ENCODE measurements around the gene ENHO. TPM values are rescaled to one million over a fixed set of nuclear protein-coding genes. Genes with fewer than 3 reads are reported as not detected.
A peak's percentile ranks its signal among the peaks of the same experiment; 100 is the strongest.
"Not testable (repeated sequence)": the region's sequence is repeated elsewhere in the genome, so short reads cannot be mapped to it uniquely, and the experiment has no call there.

The ENHO gene
- total and polyA plus RNA-seq, 4 donors = 32.7 to 219 (median 128) TPM

DNA sequence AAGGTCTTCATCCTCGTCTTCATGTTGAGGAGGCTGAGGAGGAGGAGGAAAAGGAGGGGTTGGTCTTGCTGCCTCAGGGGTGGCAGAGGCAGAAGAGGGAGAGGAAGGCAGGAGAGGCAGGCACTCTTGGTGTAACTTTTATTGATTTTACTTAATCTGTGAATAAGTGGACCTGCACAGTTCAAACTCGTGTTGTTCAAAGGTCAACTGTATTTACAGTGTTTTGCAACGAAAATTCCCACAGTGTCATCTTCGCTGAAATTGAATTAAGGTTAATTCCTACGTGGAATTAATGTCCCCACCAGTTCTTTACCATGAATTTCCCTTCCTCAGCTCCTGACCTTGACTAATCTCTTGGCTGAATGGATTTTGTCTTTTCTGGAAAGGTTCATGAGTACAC is 21.2 kb upstream of the ENHO start:
- H3K27ac ChIP-seq (ENCODE audit: low read depth, low read length) = no peak overlapping the region
- WGBS (ENCODE audit: insufficient coverage) = 83% methylated on average over 3 of the region's 5 CpGs
- H3K4me3 ChIP-seq (ENCODE audit: low read depth, low read length) = no peak overlapping the region
- H3K36me3 ChIP-seq (ENCODE audit: control insufficient read depth, insufficient read depth, low read length) = no peaks in the 10 kb centered on the region
- H3K27me3 ChIP-seq (ENCODE audit: control insufficient read depth, insufficient read depth, low read length) = no peaks in the 10 kb centered on the region
- H3K4me1 ChIP-seq (ENCODE audit: control insufficient read depth, insufficient read depth, low read length) = peaks cover 28% of the 10 kb centered on the region
- no peaks in the 10 kb centered on the region for H3K9me3 ChIP-seq (ENCODE audit: control insufficient read depth, insufficient read depth, low read length)
- no peak for DNase-seq (ENCODE audit: low read depth in 4 of 6, low spot score in 6 of 6)

DNA sequence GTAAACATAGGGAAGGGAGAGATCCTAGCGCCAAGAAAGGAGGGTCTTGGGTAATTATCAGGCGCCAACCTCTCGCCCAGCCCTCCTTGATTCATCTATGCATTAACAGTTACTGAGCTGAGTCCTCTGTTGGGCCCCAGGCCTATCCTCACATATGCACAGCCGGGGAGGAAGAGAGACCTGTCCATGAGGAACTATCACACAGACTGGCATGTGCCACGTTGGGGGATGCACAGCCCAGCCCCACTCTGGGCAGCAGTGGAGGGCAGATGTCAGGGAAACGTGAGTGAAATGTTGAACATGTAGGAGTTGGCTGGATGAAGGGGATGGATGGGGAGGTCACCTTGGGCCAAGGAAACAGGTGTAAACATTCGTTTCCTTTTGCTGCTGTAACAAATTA is 18.8 kb upstream of the ENHO start:
- DNase-seq (ENCODE audit: low read depth in 4 of 6, low spot score in 6 of 6) = no peak
- H3K4me3 ChIP-seq (ENCODE audit: low read depth, low read length) = no peak overlapping the region

DNA sequence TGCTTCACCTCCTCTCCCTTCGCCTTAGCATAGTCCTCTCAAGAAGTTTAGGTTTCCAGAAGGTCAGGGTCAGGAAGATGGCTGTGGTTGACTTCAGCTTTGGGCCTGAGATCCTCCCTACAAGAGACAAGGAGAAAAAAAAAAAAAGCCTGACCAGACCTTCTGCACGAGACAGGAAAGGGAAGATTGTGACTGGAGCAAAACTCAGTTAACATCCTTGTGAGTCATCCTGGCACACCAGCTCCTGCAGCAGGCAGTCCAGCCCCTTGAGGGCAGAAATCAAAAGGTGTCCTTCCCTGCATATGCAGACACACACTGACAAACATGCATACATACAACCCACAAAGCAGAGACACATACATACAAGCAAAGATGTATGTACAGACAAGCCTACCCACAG is 18.0 kb upstream of the ENHO start:
- no peak for DNase-seq (ENCODE audit: low read depth in 4 of 6, low spot score in 6 of 6)
- H3K27ac ChIP-seq (ENCODE audit: low read depth, low read length) = no peak overlapping the region
- 100% methylated on average over 1 of the region's 2 CpGs for WGBS (ENCODE audit: insufficient coverage)
- no peaks in the 10 kb centered on the region for H3K36me3 ChIP-seq (ENCODE audit: control insufficient read depth, insufficient read depth, low read length)
- H3K4me3 ChIP-seq (ENCODE audit: low read depth, low read length) = no peak overlapping the region
- no peaks in the 10 kb centered on the region for H3K9me3 ChIP-seq (ENCODE audit: control insufficient read depth, insufficient read depth, low read length)
- no peaks in the 10 kb centered on the region for H3K27me3 ChIP-seq (ENCODE audit: control insufficient read depth, insufficient read depth, low read length)
- peaks cover 4% of the 10 kb centered on the region for H3K4me1 ChIP-seq (ENCODE audit: control insufficient read depth, insufficient read depth, low read length)

More for the DNA sequence above, 18.8 kb upstream of the ENHO start:
- Histone ChIP-seq H3K27ac (ENCODE audit: low read depth, low read length) (no peak overlapping the region), H3K9me3 (ENCODE audit: control insufficient read depth, insufficient read depth, low read length) (no peaks in the 10 kb centered on the region), H3K4me1 (ENCODE audit: control insufficient read depth, insufficient read depth, low read length) (peaks cover 10% of the 10 kb centered on the region), H3K27me3 (ENCODE audit: control insufficient read depth, insufficient read depth, low read length) (no peaks in the 10 kb centered on the region), H3K36me3 (ENCODE audit: control insufficient read depth, insufficient read depth, low read length) (no peaks in the 10 kb centered on the region)
- 88% methylated on average over 6 of the region's 7 CpGs for WGBS (ENCODE audit: insufficient coverage)

DNA sequence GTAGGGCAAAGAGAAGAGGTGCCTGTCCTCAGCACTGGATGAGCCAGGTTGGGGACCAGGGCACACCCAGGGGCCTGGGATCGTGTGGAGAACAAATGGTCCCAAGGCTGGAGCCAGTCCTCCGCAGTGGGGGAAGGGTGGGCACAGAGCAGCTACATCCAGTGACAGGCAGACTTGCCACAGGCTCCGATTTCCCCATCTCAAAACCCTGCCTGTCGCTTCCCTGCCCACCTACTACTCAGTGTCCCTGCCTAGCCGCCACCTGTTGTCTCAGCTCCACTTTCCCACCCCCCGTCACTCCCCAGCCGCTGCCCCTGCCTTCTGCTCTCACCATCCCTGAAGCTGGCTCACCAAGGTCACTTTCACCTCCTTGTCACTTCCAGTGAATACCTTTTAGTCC is 13.9 kb upstream of the ENHO start:
- no peaks in the 10 kb centered on the region for H3K9me3 ChIP-seq (ENCODE audit: control insufficient read depth, insufficient read depth, low read length)
- H3K4me1 ChIP-seq (ENCODE audit: control insufficient read depth, insufficient read depth, low read length) = no peaks in the 10 kb centered on the region
- no peak overlapping the region for H3K4me3 ChIP-seq (ENCODE audit: low read depth, low read length)
- DNase-seq (ENCODE audit: low read depth in 4 of 6, low spot score in 6 of 6) = no peak
- no peaks in the 10 kb centered on the region for H3K27me3 ChIP-seq (ENCODE audit: control insufficient read depth, insufficient read depth, low read length)
- H3K27ac ChIP-seq (ENCODE audit: low read depth, low read length) = no peak overlapping the region
- 62% methylated on average over 6 of the region's 7 CpGs for WGBS (ENCODE audit: insufficient coverage)
- H3K36me3 ChIP-seq (ENCODE audit: control insufficient read depth, insufficient read depth, low read length) = no peaks in the 10 kb centered on the region

DNA sequence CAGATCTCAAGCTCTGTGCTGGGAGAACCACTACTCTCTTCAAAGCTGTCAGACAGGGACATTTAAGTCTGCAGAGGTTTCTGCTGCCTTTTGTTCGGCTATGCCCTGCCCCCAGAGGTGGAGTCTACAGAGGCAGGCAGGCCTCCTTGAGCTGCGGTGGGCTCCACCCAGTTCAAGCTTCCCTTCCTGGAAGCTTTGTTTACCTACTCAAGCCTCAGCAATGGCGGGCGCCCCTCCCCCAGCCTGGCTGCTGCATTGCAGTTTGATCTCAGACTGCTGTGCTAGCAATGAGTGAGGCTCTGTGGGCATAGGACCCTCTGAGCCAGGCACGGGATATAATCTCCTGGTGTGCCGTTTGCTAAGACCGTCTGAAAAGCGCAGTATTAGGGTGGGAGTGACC is 9.3 kb upstream of the ENHO start:
- H3K36me3 ChIP-seq (ENCODE audit: control insufficient read depth, insufficient read depth, low read length); H3K4me1 ChIP-seq (ENCODE audit: control insufficient read depth, insufficient read depth, low read length); H3K27ac ChIP-seq (ENCODE audit: low read depth, low read length); H3K4me3 ChIP-seq (ENCODE audit: low read depth, low read length); H3K9me3 ChIP-seq (ENCODE audit: control insufficient read depth, insufficient read depth, low read length); H3K27me3 ChIP-seq (ENCODE audit: control insufficient read depth, insufficient read depth, low read length); DNase-seq (ENCODE audit: low read depth in 4 of 6, low spot score in 6 of 6): not testable (repeated sequence)
- WGBS (ENCODE audit: insufficient coverage) = 93% methylated on average over 4 of the region's 8 CpGs

DNA sequence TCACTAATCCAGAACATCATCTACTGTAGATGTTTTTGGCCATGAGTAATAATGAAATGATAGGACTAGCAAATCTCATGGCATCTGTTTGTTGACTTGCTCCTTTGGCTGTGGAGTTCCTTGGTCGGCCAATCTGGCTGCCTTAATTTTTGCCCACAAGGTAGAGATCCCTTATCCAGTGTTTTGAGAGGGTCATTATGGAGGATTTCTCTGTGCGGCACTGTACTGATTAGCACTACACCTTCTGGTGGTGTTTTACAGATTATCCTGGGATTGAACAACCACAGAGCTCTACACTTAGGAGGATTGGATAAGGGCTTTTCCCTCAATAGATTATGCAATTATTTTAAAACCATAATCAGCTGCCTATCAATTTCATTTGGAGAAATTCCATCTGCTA is 3.2 kb upstream of the ENHO start:
- Histone ChIP-seq H3K9me3 (ENCODE audit: control insufficient read depth, insufficient read depth, low read length) (no peaks in the 10 kb centered on the region), H3K27ac (ENCODE audit: low read depth, low read length) (no peak overlapping the region), H3K27me3 (ENCODE audit: control insufficient read depth, insufficient read depth, low read length) (peaks cover 2% of the 10 kb centered on the region), H3K36me3 (ENCODE audit: control insufficient read depth, insufficient read depth, low read length) (peaks cover 5% of the 10 kb centered on the region), H3K4me1 (ENCODE audit: control insufficient read depth, insufficient read depth, low read length) (peaks cover 24% of the 10 kb centered on the region), H3K4me3 (ENCODE audit: low read depth, low read length) (no peak overlapping the region)
- no peak for DNase-seq (ENCODE audit: low read depth in 4 of 6, low spot score in 6 of 6)
- 75% methylated on average over 1 of the region's 2 CpGs for WGBS (ENCODE audit: insufficient coverage)

DNA sequence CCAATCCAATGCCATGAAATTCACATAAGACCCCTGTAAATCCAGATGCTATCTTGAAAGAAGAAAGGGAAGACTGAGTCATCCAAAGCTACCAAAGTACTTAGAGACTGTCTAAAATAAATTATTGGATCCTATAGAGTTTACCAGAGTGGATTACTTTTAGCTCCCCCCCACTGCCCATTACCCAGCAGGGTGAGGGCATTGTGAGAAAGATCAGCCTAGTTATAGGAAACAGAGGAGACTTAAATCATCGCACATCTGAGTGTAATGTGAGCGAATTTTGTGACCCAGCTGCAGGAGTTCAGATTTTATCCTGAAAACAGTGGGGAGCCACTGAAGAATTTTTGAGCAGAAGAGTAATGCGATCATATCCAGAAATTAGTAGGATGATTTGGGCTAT is 1.6 kb upstream of the ENHO start:
- Histone ChIP-seq H3K27me3 (ENCODE audit: control insufficient read depth, insufficient read depth, low read length) (peaks cover 2% of the 10 kb centered on the region), H3K27ac (ENCODE audit: low read depth, low read length) (no peak overlapping the region), H3K4me1 (ENCODE audit: control insufficient read depth, insufficient read depth, low read length) (peaks cover 41% of the 10 kb centered on the region), H3K9me3 (ENCODE audit: control insufficient read depth, insufficient read depth, low read length) (no peaks in the 10 kb centered on the region), H3K4me3 (ENCODE audit: low read depth, low read length) (no peak overlapping the region), H3K36me3 (ENCODE audit: control insufficient read depth, insufficient read depth, low read length) (peaks cover 10% of the 10 kb centered on the region)
- WGBS (ENCODE audit: insufficient coverage) = 74% methylated on average over 3 of the region's 3 CpGs
- no peak for DNase-seq (ENCODE audit: low read depth in 4 of 6, low spot score in 6 of 6)

DNA sequence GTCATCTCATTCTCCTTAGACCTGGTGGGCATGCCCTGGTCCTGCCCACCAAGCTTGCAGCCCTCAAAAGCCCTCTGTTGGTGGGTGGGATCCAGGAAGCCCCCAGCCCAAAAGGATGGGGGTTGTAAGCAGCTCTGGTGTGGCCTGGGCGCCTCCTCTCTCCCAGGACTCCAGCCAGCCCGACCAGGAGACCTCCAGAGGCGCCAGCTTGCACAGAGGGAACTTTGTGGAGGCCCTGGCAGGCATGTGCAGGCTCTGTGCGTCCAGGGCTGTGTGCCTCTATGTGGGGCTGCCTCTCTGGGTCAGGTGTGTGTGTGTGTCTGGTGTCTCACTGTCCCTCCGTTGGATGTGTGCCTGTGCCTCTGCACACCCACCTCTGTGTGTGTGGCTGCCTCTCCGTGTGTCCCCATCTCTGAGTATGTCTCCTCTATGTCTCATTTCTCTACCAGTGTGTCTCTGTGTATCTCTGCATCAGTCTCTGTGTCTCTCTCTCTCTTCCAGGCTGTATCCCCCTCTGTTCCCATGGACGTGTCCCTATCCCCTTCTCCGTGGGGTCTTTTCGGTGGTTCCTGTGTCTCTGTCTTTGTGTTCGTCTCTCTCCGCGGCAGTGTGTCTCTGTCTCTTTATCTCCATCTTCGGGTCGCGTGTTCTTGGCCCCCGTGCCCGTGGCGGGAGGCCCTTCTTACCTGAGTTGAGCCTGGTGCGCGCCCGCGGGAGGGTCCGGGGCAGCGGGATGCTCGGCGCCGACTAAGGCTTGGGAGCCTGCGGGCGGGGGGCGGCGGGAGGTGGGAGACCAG is 501 bp downstream of the ENHO start:
- Histone ChIP-seq H3K36me3 (ENCODE audit: control insufficient read depth, insufficient read depth, low read length) (peaks cover 17% of the 10 kb centered on the region), H3K27me3 (ENCODE audit: control insufficient read depth, insufficient read depth, low read length) (peaks cover 2% of the 10 kb centered on the region), H3K9me3 (ENCODE audit: control insufficient read depth, insufficient read depth, low read length) (no peaks in the 10 kb centered on the region), H3K27ac (ENCODE audit: low read depth, low read length) (peak overlapping the region; percentile 79), H3K4me3 (ENCODE audit: low read depth, low read length) (peak overlapping the region; percentile 66), H3K4me1 (ENCODE audit: control insufficient read depth, insufficient read depth, low read length) (peaks cover 48% of the 10 kb centered on the region)
- DNase-seq (ENCODE audit: low read depth in 4 of 6, low spot score in 6 of 6) = peak in 1 of 6 donors; percentile 70
- 5% methylated on average over 31 of the region's 31 CpGs for WGBS (ENCODE audit: insufficient coverage)

DNA sequence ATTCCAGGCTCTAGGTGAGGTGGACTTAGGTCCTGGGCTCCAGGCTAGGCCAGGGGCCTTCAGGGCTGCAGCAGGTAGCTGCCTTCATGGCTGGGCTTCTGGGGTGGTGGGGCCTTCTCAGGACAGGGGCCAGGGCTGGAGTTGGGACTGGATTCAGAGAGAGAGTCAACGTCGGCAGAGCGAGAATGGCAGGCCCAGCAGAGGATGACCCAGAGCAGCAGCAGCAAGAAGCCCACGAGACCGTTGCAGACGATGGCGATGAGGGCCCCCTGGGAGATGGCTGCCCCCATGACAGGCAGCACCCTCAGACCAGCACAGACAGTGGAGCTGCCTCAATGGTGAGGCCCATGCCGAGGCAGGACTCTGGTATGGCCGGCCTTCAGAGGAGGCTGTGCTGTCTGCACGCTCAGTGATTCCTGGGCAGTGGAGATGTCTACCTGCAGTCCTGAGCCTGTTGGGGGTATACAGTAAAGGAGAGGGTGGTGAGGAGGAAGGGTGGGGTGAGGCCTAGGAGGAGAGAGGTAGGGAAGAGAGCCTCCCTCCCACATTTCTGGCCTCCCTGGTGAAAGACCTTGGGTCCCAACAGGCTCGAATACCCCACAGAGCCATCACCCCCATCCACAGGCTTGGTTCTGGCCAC is 1.3 kb downstream of the ENHO start:
- H3K9me3 ChIP-seq (ENCODE audit: control insufficient read depth, insufficient read depth, low read length) = no peaks in the 10 kb centered on the region
- peaks cover 48% of the 10 kb centered on the region for H3K4me1 ChIP-seq (ENCODE audit: control insufficient read depth, insufficient read depth, low read length)
- no peak overlapping the region for H3K27ac ChIP-seq (ENCODE audit: low read depth, low read length)
- peaks cover 17% of the 10 kb centered on the region for H3K36me3 ChIP-seq (ENCODE audit: control insufficient read depth, insufficient read depth, low read length)
- WGBS (ENCODE audit: insufficient coverage) = 89% methylated on average over 10 of the region's 11 CpGs
- DNase-seq (ENCODE audit: low read depth in 4 of 6, low spot score in 6 of 6) = no peak
- H3K27me3 ChIP-seq (ENCODE audit: control insufficient read depth, insufficient read depth, low read length) = peaks cover 2% of the 10 kb centered on the region
- peak overlapping the region; percentile 66 for H3K4me3 ChIP-seq (ENCODE audit: low read depth, low read length)

Measured in spinal cord (tissue), 10 donors.